DND-41 (cell line): Measurements from ENCODE around the gene NIPAL3.
"Not testable (repeated sequence)": the region's sequence is repeated elsewhere in the genome, so short reads cannot be mapped to it uniquely, and the experiment has no call there.

Source experiments
- ATAC-seq: fragments of 200-7000 bp; cut with Tn5 transposase; 3 replicates; pipeline ENCODE4 v1.9.1; 2021; ENCODE audit warnings: low read depth; ENCODE audit not compliant: insufficient read depth
- DNase-seq: peaks from one replicate; pipeline ENCODE4 v3.0.0-alpha.2; 2020
- H2AFZ ChIP-seq: 2 replicates; pipeline ENCODE4 v1.6.0; 2012; ENCODE audit warnings: low read depth, low read length
- H3K27ac ChIP-seq: 2 replicates; pipeline ENCODE4 v1.5.1; 2012; ENCODE audit warnings: low read length, inconsistent platforms
- H3K27me3 ChIP-seq: fragments of 200-600 bp; sonication (generic); 2 replicates; pipeline ENCODE4 v1.6.0; 2012; ENCODE audit warnings: low read length, mild to moderate bottlenecking, inconsistent platforms; ENCODE audit not compliant: insufficient read depth, poor library complexity
- H3K36me3 ChIP-seq: 2 replicates; pipeline ENCODE4 v1.5.1; 2012; ENCODE audit warnings: low read length, inconsistent platforms; ENCODE audit not compliant: insufficient read depth
- H3K4me1 ChIP-seq: 2 replicates; pipeline ENCODE4 v1.5.1; 2012; ENCODE audit warnings: mild to moderate bottlenecking, low read length; ENCODE audit not compliant: insufficient read depth
- H3K4me2 ChIP-seq: 2 replicates; pipeline ENCODE4 v1.6.0; 2012; ENCODE audit warnings: mild to moderate bottlenecking, moderate library complexity, low read length, inconsistent platforms; ENCODE audit not compliant: insufficient read depth
- H3K4me3 ChIP-seq, 2 experiments: fragments of 200-600 bp in 1 of 2; shearing (Covaris generic) in 1 of 2; 2 replicates each; pipeline ENCODE4 v1.5.1; 2012 to 2016; ENCODE audit warnings: inconsistent platforms in 2 of 2, low read length in 2 of 2, mild to moderate bottlenecking in 2 of 2, low read depth in 1 of 2, moderate library complexity in 1 of 2
- H3K79me2 ChIP-seq: 2 replicates; pipeline ENCODE4 v1.6.0; 2012; ENCODE audit warnings: low read length, inconsistent platforms; ENCODE audit not compliant: insufficient read depth
- H3K9ac ChIP-seq: 2 replicates; pipeline ENCODE4 v1.6.0; 2012; ENCODE audit warnings: low read depth, mild to moderate bottlenecking, inconsistent platforms, low read length, moderate library complexity
- H3K9me3 ChIP-seq: 2 replicates; pipeline ENCODE4 v1.5.1; 2012; ENCODE audit warnings: low read length, moderate library complexity, mild to moderate bottlenecking, inconsistent platforms; ENCODE audit not compliant: insufficient read depth, severe bottlenecking
- H4K20me1 ChIP-seq: 2 replicates; pipeline ENCODE4 v1.6.0; 2012; ENCODE audit warnings: low read length; ENCODE audit not compliant: insufficient read depth
- CTCF ChIP-seq: IDR thresholded peaks from 2 replicates; pipeline ENCODE4 v1.5.1; 2012; ENCODE audit warnings: borderline replicate concordance, low read length, moderate library complexity, mild to moderate bottlenecking; ENCODE audit not compliant: poor library complexity, severe bottlenecking; ENCODE audit errors: extremely low read depth
- EZH2 ChIP-seq: IDR thresholded peaks from 3 replicates; pipeline ENCODE4 v1.6.1; 2012; ENCODE audit warnings: borderline replicate concordance, low read depth, mild to moderate bottlenecking, moderate library complexity, low read length, inconsistent platforms; ENCODE audit not compliant: severe bottlenecking

Gene NIPAL3

GRCh38 chr1:24487455-24487854 is 71.9 kb downstream of the NIPAL3 start:
- no peak for DNase-seq
- Histone ChIP-seq H3K4me2 (no peak overlapping the region), H3K4me3 (no peak overlapping the region)

GRCh38 chr1:24488159-24488558 is 72.6 kb downstream of the NIPAL3 start:
- ATAC-seq, H3K9ac ChIP-seq, H2AFZ ChIP-seq, H3K36me3 ChIP-seq, H3K27ac ChIP-seq, H3K9me3 ChIP-seq, H3K79me2 ChIP-seq, H4K20me1 ChIP-seq, H3K4me2 ChIP-seq, H3K4me3 ChIP-seq, DNase-seq, H3K27me3 ChIP-seq: not testable (repeated sequence)
- peaks cover 20% of the 10 kb centered on the region for H3K4me1 ChIP-seq

More at GRCh38 chr1:24487455-24487854, 71.9 kb downstream of the NIPAL3 start:
- H3K27me3 ChIP-seq = no peaks in the 10 kb centered on the region
- H3K9ac ChIP-seq = no peak overlapping the region
- no peaks in the 10 kb centered on the region for H3K79me2 ChIP-seq
- no peak overlapping the region for H3K27ac ChIP-seq
- TF ChIP-seq CTCF (no peak), EZH2 (no peak)
- no peaks in the 10 kb centered on the region for H3K36me3 ChIP-seq
- H3K4me1 ChIP-seq = peaks cover 24% of the 10 kb centered on the region
- no peak overlapping the region for H2AFZ ChIP-seq
- no peak for ATAC-seq
- H4K20me1 ChIP-seq = no peaks in the 10 kb centered on the region
- no peaks in the 10 kb centered on the region for H3K9me3 ChIP-seq

GRCh38 chr1:24489674-24490073 is 74.1 kb downstream of the NIPAL3 start:
- H3K9me3 ChIP-seq = no peaks in the 10 kb centered on the region
- DNase-seq = no peak
- ATAC-seq = no peak
- H3K27me3 ChIP-seq = no peaks in the 10 kb centered on the region
- peaks cover 20% of the 10 kb centered on the region for H3K4me1 ChIP-seq
- H2AFZ ChIP-seq = no peak overlapping the region
- no peaks in the 10 kb centered on the region for H3K36me3 ChIP-seq
- no peak overlapping the region for H3K27ac ChIP-seq
- no peaks in the 10 kb centered on the region for H4K20me1 ChIP-seq
- H3K9ac ChIP-seq = no peak overlapping the region
- no peaks in the 10 kb centered on the region for H3K79me2 ChIP-seq
- TF ChIP-seq CTCF (no peak), EZH2 (no peak)
- no peak overlapping the region for H3K4me2 ChIP-seq
- no peak overlapping the region for H3K4me3 ChIP-seq

GRCh38 chr1:24490101-24490781 is 74.6 kb downstream of the NIPAL3 start:
- H3K4me2 ChIP-seq = no peak overlapping the region
- TF ChIP-seq EZH2 (no peak), CTCF (no peak)
- DNase-seq = no peak

More at GRCh38 chr1:24490101-24490781, 74.6 kb downstream of the NIPAL3 start:
- Histone ChIP-seq H3K4me1 (peaks cover 17% of the 10 kb centered on the region), H3K36me3 (no peaks in the 10 kb centered on the region), H4K20me1 (no peaks in the 10 kb centered on the region), H3K27ac (no peak overlapping the region), H3K9ac (no peak overlapping the region), H3K4me3 (no peak overlapping the region), H3K79me2 (no peaks in the 10 kb centered on the region), H2AFZ (no peak overlapping the region), H3K27me3 (no peaks in the 10 kb centered on the region), H3K9me3 (no peaks in the 10 kb centered on the region)
- no peak for ATAC-seq
